Duodenal mucosa (tissue), 2 donors: Measurements from ENCODE around the gene WNT11.

Source experiments
- H3K27ac ChIP-seq: one replicate; pipeline ENCODE4 v1.7.0; 2013; ENCODE audit warnings: low read depth, low read length
- H3K27me3 ChIP-seq, 2 donors: one replicate each; pipeline ENCODE4 v1.7.0; 2013; ENCODE audit warnings: low read length in 2 of 2, control low read depth in 1 of 2; ENCODE audit not compliant: insufficient read depth in 2 of 2, control insufficient read depth in 1 of 2
- H3K36me3 ChIP-seq, 2 donors: one replicate each; pipeline ENCODE4 v1.7.0; 2013; ENCODE audit warnings: low read length in 2 of 2, control low read depth in 1 of 2; ENCODE audit not compliant: insufficient read depth in 2 of 2, control insufficient read depth in 1 of 2
- H3K4me1 ChIP-seq, 2 donors: one replicate each; pipeline ENCODE4 v1.7.0; 2013; ENCODE audit warnings: low read length in 2 of 2, control low read depth in 1 of 2; ENCODE audit not compliant: insufficient read depth in 2 of 2, control insufficient read depth in 1 of 2
- H3K4me3 ChIP-seq, 2 donors: one replicate each; pipeline ENCODE4 v1.7.0; 2013; ENCODE audit warnings: low read length in 2 of 2, low read depth in 1 of 2
- H3K9ac ChIP-seq, 2 donors: one replicate each; pipeline ENCODE4 v1.7.0; 2013; ENCODE audit warnings: low read length in 2 of 2, low read depth in 1 of 2
- H3K9me3 ChIP-seq, 2 donors: one replicate each; pipeline ENCODE4 v1.7.0; 2013; ENCODE audit warnings: low read length in 2 of 2, control low read depth in 1 of 2; ENCODE audit not compliant: control insufficient read depth in 1 of 2

Gene WNT11

GRCh38 chr11:76206327-76207081 lies at the start of gene WNT11:
Gene WNT11 (minus strand): TSS chr11:76206502. CDS start chr11:76206407, 95 bp downstream.
- Histone ChIP-seq H3K36me3 (no peaks in the 10 kb centered on the region), H3K27ac (no peak within 1 kb of the TSS), H3K9ac (peak within 1 kb of the TSS; percentile 43 to 57), H3K4me3 (peak within 1 kb of the TSS; percentile 69 to 74), H3K9me3 (no peaks in the 10 kb centered on the region), H3K4me1 (peaks cover 25 to 39% of the 10 kb centered on the region in 2 donors), H3K27me3 (peaks cover 28 to 43% of the 10 kb centered on the region in 2 donors)

GRCh38 chr11:76253416-76253815 lies 47.1 kb upstream of the WNT11 start:
- Histone ChIP-seq H3K27ac (no peak overlapping the region), H3K27me3 (no peaks in the 10 kb centered on the region), H3K4me1 (no peaks in the 10 kb centered on the region), H3K9me3 (peaks cover 0 to 6% of the 10 kb centered on the region in 2 donors), H3K4me3 (no peak overlapping the region), H3K36me3 (no peaks in the 10 kb centered on the region), H3K9ac (no peak overlapping the region)

GRCh38 chr11:76252631-76253070 lies 46.3 kb upstream of the WNT11 start:
- Histone ChIP-seq H3K9me3 (peaks cover 0 to 6% of the 10 kb centered on the region in 2 donors), H3K36me3 (no peaks in the 10 kb centered on the region), H3K4me1 (no peaks in the 10 kb centered on the region), H3K27ac (no peak overlapping the region), H3K9ac (no peak overlapping the region), H3K27me3 (no peaks in the 10 kb centered on the region), H3K4me3 (no peak overlapping the region)

- no peak overlapping the region for H3K27ac ChIP-seq
- H3K36me3 ChIP-seq, result no peaks in the 10 kb centered on the region
- H3K4me1 ChIP-seq, result no peaks in the 10 kb centered on the region
- peaks cover 0 to 6% of the 10 kb centered on the region in 2 donors for H3K9me3 ChIP-seq
- no peak overlapping the region for H3K9ac ChIP-seq
- no peak overlapping the region for H3K4me3 ChIP-seq
- no peaks in the 10 kb centered on the region for H3K27me3 ChIP-seq
Observed at GRCh38 chr11:76251576-76251975, 45.3 kb upstream of the WNT11 start.

- Histone ChIP-seq H3K27me3 (no peaks in the 10 kb centered on the region), H3K4me1 (no peaks in the 10 kb centered on the region), H3K36me3 (no peaks in the 10 kb centered on the region), H3K27ac (no peak overlapping the region), H3K9me3 (peaks cover 0 to 6% of the 10 kb centered on the region in 2 donors), H3K9ac (no peak overlapping the region), H3K4me3 (no peak overlapping the region)
Observed at GRCh38 chr11:76251226-76251575, 44.9 kb upstream of the WNT11 start.

GRCh38 chr11:76250520-76251225 lies 44.4 kb upstream of the WNT11 start:
- no peak overlapping the region for H3K4me3 ChIP-seq
- H3K36me3 ChIP-seq, result no peaks in the 10 kb centered on the region
- H3K27me3 ChIP-seq, result no peaks in the 10 kb centered on the region
- H3K4me1 ChIP-seq, result no peaks in the 10 kb centered on the region
- peaks cover 0 to 6% of the 10 kb centered on the region in 2 donors for H3K9me3 ChIP-seq
- no peak overlapping the region for H3K9ac ChIP-seq
- no peak overlapping the region for H3K27ac ChIP-seq

- Histone ChIP-seq H3K27me3 (no peaks in the 10 kb centered on the region), H3K9me3 (peaks cover 0 to 6% of the 10 kb centered on the region in 2 donors), H3K36me3 (no peaks in the 10 kb centered on the region), H3K4me1 (no peaks in the 10 kb centered on the region), H3K9ac (no peak overlapping the region), H3K4me3 (no peak overlapping the region), H3K27ac (no peak overlapping the region)
Observed at GRCh38 chr11:76249195-76249741, 43.0 kb upstream of the WNT11 start.

- peaks cover 0 to 6% of the 10 kb centered on the region in 2 donors for H3K9me3 ChIP-seq
- no peaks in the 10 kb centered on the region for H3K27me3 ChIP-seq
- no peak overlapping the region for H3K4me3 ChIP-seq
- no peak overlapping the region for H3K27ac ChIP-seq
- no peaks in the 10 kb centered on the region for H3K36me3 ChIP-seq
- H3K9ac ChIP-seq, result no peak overlapping the region
- H3K4me1 ChIP-seq, result no peaks in the 10 kb centered on the region
Observed at GRCh38 chr11:76248210-76248609, 41.9 kb upstream of the WNT11 start.

- Histone ChIP-seq H3K9me3 (peaks cover 0 to 6% of the 10 kb centered on the region in 2 donors), H3K36me3 (no peaks in the 10 kb centered on the region), H3K27me3 (no peaks in the 10 kb centered on the region), H3K4me1 (no peaks in the 10 kb centered on the region), H3K4me3 (no peak overlapping the region), H3K27ac (no peak overlapping the region), H3K9ac (no peak overlapping the region)
Observed at GRCh38 chr11:76247091-76247490, 40.8 kb upstream of the WNT11 start.

- no peaks in the 10 kb centered on the region for H3K4me1 ChIP-seq
Observed at GRCh38 chr11:76246271-76246933, 40.1 kb upstream of the WNT11 start.

More at GRCh38 chr11:76246271-76246933, 40.1 kb upstream of the WNT11 start:
- H3K27me3 ChIP-seq, result no peaks in the 10 kb centered on the region
- H3K4me3 ChIP-seq, result no peak overlapping the region
- H3K9ac ChIP-seq, result no peak overlapping the region
- H3K36me3 ChIP-seq, result no peaks in the 10 kb centered on the region
- H3K9me3 ChIP-seq, result peaks cover 0 to 6% of the 10 kb centered on the region in 2 donors
- no peak overlapping the region for H3K27ac ChIP-seq
